Testis (tissue), 3 donors: Measurements from ENCODE around the gene RUNX1. TPM values are rescaled to one million over a fixed set of nuclear protein-coding genes. Genes with fewer than 3 reads are reported as not detected.

ENCODE experiments used
- DNase-seq: peaks from one replicate; pipeline ENCODE4 v3.0.0-alpha.2; 2019
- H3K27ac ChIP-seq, 2 donors: fragments of 200-600 bp; sonication (generic); one replicate each; pipeline ENCODE4 v1.5.1; 2019
- H3K27me3 ChIP-seq: fragments of 200-600 bp; sonication (generic); one replicate; pipeline ENCODE4 v1.5.1; 2019
- H3K36me3 ChIP-seq: fragments of 200-600 bp; sonication (generic); one replicate; pipeline ENCODE4 v1.5.1; 2017; ENCODE audit warnings: low read depth; ENCODE audit errors: missing control alignments
- H3K4me1 ChIP-seq: fragments of 200-600 bp; sonication (generic); one replicate; pipeline ENCODE4 v1.5.1; 2019
- H3K4me3 ChIP-seq, 2 donors: fragments of 200-600 bp; sonication (generic); one replicate each; pipeline ENCODE4 v1.5.1; 2017 to 2019
- H3K9me3 ChIP-seq: fragments of 200-600 bp; sonication (generic); one replicate; pipeline ENCODE4 v1.5.1; 2017
- CTCF ChIP-seq, 3 experiments: fragments of 450-650 bp in 2 of 3; fragments of 200-600 bp in 1 of 3; sonication (generic) in 1 of 3; IDR thresholded peaks; one replicate each; pipeline ENCODE4 v1.5.1; 2016 to 2019; ENCODE audit warnings: antibody characterized with exemption in 3 of 3, mild to moderate bottlenecking in 2 of 3, moderate library complexity in 1 of 3
- POLR2A ChIP-seq: fragments of 450-650 bp; IDR thresholded peaks from one replicate; pipeline ENCODE4 v1.6.1; 2017; ENCODE audit warnings: antibody characterized with exemption, mild to moderate bottlenecking, moderate library complexity
- WGBS, 2 donors: methylation state at CpG; one replicate each; pipeline ENCODE4 v1.1.5; 2018; 5-methylcytosine and 5-hydroxymethylcytosine counted together
- intact Hi-C: fragments of 100-400 bp; cut with DNase I; formaldehyde crosslinking; loops from one replicate; pipeline ENCODE4 v1.15.1; 2023; ENCODE audit warnings: low total_unique reads
- polyA plus RNA-seq: library from polyadenylated mRNA; stranded (reverse); fragments of 350-450 nt; fragmentation: Illumina TruSeq; extraction: RNeasy Lipid Tissue Mini Kit (QIAGEN cat#74804); gene quantifications from one replicate; pipeline ENCODE4 v1.2.3, GENCODE V29; 2014; ENCODE audit warnings: low read depth, low replicate concordance; ENCODE audit not compliant: insufficient read depth
- total RNA-seq, 2 donors: library from RNA; depleted of rRNA; stranded (reverse); fragments of >200 nt; gene quantifications; one replicate each; pipeline ENCODE4 v1.2.3, GENCODE V29; 2016

RUNX1 gene
- total and polyA plus RNA-seq, 3 donors from 2014 or later: 11.1 to 28.7 (median 24.3) TPM

GRCh38 chr21:35070436-35070835 lies 21.3 kb upstream of the RUNX1 start:
- Histone ChIP-seq H3K36me3 (no peaks in the 10 kb centered on the region), H3K4me1 (peaks cover 3% of the 10 kb centered on the region), H3K4me3 (no peak overlapping the region), H3K27ac (no peak overlapping the region), H3K9me3 (no peaks in the 10 kb centered on the region), H3K27me3 (no peaks in the 10 kb centered on the region)
- TF ChIP-seq POLR2A: no peak
- no peak for TF ChIP-seq CTCF (IDR thresholded peaks at IDR 0.05)
- no peak for DNase-seq
- intact Hi-C loops: no loop called here
- 90 to 95% methylated on average over 5 of the region's 5 CpGs for WGBS, 2 donors

- H3K27ac ChIP-seq: no peak overlapping the region
- DNase-seq: no peak
- no peak overlapping the region for H3K4me3 ChIP-seq
- H3K4me1 ChIP-seq: no peaks in the 10 kb centered on the region
- no peak for TF ChIP-seq CTCF (IDR thresholded peaks at IDR 0.05)
- no peak for TF ChIP-seq POLR2A
- WGBS, 2 donors: 93 to 95% methylated on average over 4 of the region's 4 CpGs
- no peaks in the 10 kb centered on the region for H3K9me3 ChIP-seq
- intact Hi-C loops: no loop called here
- no peaks in the 10 kb centered on the region for H3K36me3 ChIP-seq
- H3K27me3 ChIP-seq: no peaks in the 10 kb centered on the region
Observed at GRCh38 chr21:35066824-35067223, 17.7 kb upstream of the RUNX1 start.

GRCh38 chr21:35063428-35064172 lies 14.5 kb upstream of the RUNX1 start:
- DNase-seq: no peak
- no peak for TF ChIP-seq POLR2A
- TF ChIP-seq CTCF (IDR thresholded peaks at IDR 0.05): no peak
- Histone ChIP-seq H3K4me3 (no peak overlapping the region), H3K27ac (no peak overlapping the region), H3K36me3 (no peaks in the 10 kb centered on the region), H3K9me3 (no peaks in the 10 kb centered on the region), H3K4me1 (no peaks in the 10 kb centered on the region), H3K27me3 (no peaks in the 10 kb centered on the region)
- intact Hi-C loops: no loop called here
- 87 to 91% methylated on average over 6 of the region's 6 CpGs for WGBS, 2 donors

- H3K4me3 ChIP-seq: no peak overlapping the region
- TF ChIP-seq CTCF (IDR thresholded peaks at IDR 0.05) (no peak), POLR2A (no peak)
- H3K4me1 ChIP-seq: no peaks in the 10 kb centered on the region
- no peaks in the 10 kb centered on the region for H3K36me3 ChIP-seq
- no peaks in the 10 kb centered on the region for H3K27me3 ChIP-seq
- H3K27ac ChIP-seq: no peak overlapping the region
- no peaks in the 10 kb centered on the region for H3K9me3 ChIP-seq
- no peak for DNase-seq
- intact Hi-C loops: no loop called here
- WGBS, 2 donors: 91 to 92% methylated on average over 3 of the region's 3 CpGs
Observed at GRCh38 chr21:35062016-35062415, 12.9 kb upstream of the RUNX1 start.

GRCh38 chr21:35059742-35060141 lies 10.6 kb upstream of the RUNX1 start:
- no peaks in the 10 kb centered on the region for H3K9me3 ChIP-seq
- no peaks in the 10 kb centered on the region for H3K27me3 ChIP-seq
- H3K4me1 ChIP-seq: no peaks in the 10 kb centered on the region
- WGBS, 2 donors: 84 to 93% methylated on average over 3 of the region's 3 CpGs
- no peak overlapping the region for H3K27ac ChIP-seq
- TF ChIP-seq CTCF (IDR thresholded peaks at IDR 0.05) (no peak), POLR2A (no peak)
- intact Hi-C loops: no loop called here
- H3K36me3 ChIP-seq: no peaks in the 10 kb centered on the region
- DNase-seq: no peak
- H3K4me3 ChIP-seq: no peak overlapping the region
